NCI-H446 treated with DMSO at 0.1 percent for 48 hours (cell line): Measurements from ENCODE around the gene AQP11.
A peak's percentile ranks its signal among the peaks of the same experiment; 100 is the strongest.
"Not testable (repeated sequence)": the region's sequence is repeated elsewhere in the genome, so short reads cannot be mapped to it uniquely, and the experiment has no call there.

Source experiments
- DNase-seq: peaks from one replicate; lab custom pipeline; 2025; lab: John Stamatoyannopoulos, UW

Gene AQP11, protein sequence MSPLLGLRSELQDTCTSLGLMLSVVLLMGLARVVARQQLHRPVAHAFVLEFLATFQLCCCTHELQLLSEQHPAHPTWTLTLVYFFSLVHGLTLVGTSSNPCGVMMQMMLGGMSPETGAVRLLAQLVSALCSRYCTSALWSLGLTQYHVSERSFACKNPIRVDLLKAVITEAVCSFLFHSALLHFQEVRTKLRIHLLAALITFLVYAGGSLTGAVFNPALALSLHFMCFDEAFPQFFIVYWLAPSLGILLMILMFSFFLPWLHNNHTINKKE

GRCh38 chr11:77589521-77590193 lies at the start of gene AQP11:
Gene AQP11 (plus strand): TSS chr11:77589953. CDS start chr11:77589993, 40 bp downstream.
- peak; percentile 76 for DNase-seq

DNA sequence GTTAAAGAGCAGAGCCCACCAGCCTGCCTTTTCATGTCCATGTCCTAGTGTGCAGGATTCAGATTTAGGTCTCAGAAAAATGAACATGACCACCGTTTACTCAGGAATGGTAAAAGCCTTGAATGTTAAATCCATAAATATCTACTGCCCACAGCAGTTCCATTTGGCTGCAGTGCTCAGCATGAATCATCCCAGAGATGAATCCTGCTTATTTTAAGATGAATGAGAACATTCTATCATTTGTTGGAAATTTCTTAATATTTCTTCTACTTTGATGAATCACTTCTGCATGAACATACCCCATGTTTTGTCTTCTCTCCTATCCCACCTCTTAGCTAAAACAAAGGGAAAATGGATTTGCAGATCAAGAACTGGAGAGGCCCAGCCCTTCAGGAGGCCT lies 47.5 kb upstream of the AQP11 start:
- DNase-seq, result no peak

DNA sequence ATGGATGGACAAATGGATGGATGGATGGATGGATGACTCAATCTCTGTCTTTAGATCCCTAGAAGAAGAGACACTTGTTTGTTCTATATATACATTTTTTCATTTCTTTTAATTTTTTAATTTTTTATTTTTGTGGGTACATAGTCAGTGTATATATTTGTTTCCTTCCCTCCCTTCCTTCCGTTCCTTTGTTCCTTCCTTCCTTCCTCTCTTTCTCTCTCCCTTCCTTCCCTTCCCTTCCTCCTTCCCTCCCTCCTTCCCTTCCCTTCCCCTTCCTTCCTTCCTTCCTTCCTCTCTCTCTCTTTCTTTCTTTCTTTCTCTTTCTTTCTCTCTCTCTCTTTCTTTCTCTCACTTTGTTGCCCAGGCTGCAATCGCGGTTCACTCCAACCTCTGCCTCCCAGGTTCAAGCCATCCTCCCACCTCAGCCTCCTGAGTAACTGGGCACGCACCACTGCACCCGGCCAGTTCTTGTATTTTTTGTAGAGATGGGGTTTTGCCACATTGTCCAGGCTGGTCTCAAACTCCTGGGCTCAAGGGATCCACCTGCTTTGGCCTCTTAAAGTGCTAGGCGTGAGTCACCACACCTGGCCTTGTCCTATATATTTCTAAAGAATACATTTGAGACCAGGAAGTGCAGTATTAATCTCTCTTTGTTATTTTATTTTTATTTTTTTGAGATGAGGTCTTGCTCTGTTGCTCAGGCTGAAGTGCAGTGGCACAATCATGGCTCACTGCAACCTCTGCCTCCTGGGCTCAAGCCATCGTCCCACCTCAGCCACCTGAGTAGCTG lies 42.5 kb upstream of the AQP11 start:
- DNase-seq, result no peak

DNA sequence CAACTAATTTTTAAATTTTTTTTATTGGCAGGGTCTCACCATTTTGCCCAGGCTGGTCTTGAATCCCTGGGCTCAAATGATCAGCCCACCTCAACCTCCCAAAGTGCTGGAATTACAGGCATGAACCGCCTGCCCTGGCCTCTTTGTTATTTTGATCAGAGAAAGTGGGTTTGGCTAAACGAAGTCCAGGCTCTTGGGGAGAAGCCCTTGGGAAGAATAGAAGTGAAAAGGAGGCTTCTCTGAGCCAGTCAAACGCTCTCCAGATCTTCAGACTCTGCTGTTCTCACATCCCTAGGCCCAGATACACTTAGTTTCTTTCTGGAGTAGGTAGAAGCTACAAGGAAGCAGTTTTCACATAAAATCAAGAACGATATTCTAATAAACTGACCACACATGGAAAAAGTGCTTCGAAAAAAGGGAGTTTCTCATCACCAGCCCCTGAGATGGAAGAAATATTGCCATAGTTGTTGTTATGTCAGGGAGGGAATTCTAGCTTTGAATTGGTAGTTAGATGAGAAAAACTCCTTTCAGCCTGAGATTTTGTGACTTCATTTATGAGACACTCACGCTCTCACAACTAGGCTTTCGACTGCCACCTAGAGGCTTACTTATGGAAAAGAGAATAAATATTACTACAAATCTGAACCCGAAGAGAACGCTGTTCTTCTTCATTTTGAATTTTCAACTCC lies 41.7 kb upstream of the AQP11 start:
- peak; percentile 52 for DNase-seq

DNA sequence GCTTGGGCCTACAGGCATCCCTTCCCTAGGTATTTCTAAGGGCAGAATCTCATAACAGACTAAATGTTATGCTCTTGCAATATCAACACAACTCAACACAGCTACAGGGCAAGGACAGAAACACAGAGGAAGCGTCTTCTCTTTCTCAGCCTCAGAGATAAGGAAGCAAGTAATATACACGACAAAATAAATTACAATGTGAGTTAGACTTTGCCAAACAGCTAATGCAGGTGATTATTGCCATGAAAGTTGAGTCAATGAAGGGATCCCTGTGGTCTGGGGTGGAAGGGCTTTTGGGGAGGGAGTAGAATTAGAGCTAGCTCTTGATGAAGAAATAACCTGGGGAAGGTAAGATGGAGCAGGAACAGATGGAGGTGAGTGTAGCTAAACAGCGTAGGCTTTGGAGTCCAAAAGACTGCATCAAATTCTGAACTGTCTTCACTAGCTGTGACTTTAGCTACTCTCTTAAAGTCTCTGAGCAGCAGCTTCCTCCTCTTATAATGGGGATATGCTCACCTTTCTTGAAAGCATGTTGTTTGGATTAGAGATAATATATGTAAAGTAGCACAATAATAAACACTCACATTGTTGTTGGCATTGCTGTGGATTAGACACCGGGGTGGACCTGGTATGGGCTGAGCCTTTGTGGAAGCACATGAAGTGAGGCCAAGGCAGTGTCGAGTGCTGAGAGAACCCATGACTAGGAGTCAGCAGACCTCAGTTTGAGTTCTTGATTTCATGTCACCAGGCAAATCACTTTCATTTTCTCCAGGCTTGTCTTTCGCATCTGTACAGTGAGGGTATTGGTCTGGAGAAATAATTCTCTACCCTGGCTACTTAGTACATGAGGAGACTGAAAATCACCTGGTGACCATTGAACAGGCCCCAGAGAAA lies 41.0 kb upstream of the AQP11 start:
- DNase-seq, result no peak

- not testable (repeated sequence) for DNase-seq
These were observed 38.3 kb upstream of the AQP11 start for GRCh38 chr11:77551426-77551825.

GRCh38 chr11:77557553-77557952 lies 32.2 kb upstream of the AQP11 start:
- peak; percentile 1 for DNase-seq

DNA sequence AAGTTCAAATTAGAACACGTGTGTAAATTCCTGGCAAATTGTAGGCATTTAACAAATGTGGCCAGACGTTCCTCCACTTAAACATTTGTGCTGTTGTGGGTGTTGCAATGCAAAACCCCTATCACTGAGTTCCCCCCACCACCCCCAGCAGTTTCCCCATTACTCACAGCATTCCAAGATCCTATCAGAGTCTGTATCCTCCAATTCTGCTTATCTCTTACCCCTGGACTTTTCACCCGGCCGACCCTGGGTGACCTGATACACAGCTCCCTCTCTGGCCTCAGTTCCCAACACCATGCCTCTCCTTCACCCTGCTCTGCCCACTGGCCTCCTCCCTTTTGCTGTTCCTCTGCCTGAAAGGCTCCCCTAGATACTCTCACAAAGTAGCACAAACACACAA lies 31.4 kb upstream of the AQP11 start:
- no peak for DNase-seq

DNA sequence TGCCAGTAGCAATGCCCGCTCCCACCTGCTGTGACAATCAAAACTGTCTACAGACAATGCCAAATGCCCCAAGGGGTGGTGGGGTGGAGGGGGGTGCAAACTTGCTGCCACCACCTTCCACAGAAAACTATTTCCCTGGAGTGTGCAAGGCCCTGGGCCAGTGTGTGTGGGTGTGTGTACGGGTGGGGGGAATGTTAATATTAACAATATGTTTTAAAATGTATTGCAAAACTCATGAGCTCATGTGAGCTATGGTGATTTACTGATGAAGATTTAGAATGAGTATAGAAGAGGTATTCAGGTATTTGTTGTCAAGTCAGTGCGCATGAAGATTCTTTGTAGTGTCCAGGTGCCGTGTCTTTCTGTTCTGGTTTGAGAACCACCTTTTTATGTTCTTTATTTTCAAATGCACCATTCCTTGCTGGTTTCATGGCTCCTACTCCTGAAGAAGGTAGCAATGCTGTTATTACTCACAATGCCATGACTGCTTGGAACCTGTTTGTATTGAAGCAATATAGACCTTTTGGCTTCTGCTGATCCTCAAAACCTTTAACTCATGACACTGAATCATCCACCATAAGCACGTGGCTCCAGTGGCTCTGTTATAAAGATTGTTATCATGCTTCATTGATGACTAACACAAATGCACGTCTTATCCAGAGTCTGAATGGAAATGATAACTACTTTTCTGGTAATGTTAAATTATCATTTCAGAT lies 29.9 kb upstream of the AQP11 start:
- DNase-seq, result no peak

DNA sequence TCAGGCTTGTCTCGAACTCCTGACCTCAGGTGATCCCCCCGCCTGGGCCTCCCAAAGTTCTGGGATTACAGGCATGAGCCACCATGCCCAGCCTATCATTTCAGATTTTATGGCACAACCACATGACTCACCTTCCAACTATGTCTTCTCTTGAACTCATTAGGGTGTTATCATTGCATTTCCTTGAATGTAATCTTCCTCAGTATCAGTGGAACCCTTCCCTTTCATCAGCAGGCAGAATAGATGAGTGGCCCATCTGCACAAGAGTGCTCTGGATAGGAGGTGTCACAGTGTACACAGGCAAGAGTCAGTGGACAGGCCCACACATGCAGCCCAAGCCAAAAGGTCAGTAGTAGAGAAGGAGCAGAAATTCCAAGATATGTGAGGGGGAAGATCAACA lies 29.1 kb upstream of the AQP11 start:
- no peak for DNase-seq

DNA sequence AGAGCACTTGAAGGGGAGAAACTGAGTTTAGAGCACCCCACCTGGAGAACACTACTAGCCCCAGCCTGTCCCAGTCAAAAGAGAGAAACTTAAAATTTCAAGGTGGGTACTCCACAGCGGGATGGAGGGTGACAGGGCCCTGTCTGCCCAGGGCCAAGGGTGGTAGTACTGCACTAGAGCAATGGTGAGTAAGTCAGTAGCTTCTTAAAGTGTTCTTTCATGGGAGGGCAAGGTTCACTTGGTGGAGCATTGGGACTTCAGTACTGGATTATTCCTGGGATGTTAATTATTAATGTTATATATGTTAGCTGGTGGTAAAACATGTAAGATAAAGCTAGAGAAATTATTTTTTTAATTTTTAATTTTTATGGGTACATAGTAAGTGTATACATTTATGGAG lies 28.5 kb upstream of the AQP11 start:
- no peak for DNase-seq

DNA sequence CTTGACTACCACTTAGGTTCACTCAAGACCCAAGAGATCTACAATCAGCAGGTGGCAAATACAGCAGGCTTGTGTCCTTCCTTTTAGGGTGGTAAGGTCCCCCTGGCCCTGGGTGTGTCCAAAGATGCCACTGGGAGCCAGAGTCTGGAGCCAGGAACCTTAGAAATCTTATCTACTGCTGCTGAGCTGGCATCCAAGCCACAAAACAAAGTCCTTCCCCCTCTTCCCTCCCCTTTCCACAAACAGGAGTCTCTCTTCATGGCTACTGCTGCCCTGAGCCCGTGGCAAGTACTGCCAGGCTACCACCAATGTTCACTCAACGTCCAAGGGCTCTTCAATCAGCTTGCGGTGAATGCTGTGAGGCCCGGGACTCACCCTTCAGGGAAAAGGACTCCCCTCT lies 21.4 kb upstream of the AQP11 start:
- no peak for DNase-seq

DNA sequence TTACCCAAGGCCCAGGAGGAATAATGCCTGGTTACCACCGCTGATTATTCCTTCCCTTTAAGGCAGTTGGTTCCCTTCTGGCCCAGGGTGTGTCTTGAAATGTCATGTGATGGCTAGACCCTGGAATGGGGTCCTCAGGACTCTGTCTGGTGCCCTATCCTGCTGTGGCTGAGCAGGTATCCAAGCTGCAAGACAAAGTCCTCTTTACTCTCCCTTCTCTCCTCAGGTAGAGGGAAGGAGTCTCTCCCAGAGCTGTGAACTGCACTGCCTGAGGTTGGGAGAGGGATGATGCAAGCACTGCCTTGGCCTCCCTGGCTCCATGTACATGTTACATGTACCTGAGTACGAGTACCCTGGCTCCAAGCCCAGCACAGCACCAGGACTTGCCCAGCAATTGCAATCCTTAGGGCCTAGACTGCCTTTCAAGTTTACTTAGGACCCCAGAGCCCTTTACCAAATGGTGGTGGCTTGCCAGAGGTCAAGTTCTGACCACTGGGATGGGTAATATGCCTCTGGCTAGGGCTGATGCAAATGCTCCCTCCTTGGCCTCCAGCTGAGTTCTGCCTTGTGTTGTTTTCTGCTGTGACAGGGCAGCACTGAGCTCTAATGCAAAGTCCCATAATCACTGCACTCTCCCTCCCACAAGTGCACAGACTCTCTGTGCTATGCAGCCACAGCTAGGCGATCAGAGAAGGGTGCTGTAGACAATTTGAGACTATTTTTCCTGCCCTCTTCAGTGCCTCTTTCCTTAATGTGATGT lies 20.7 kb upstream of the AQP11 start:
- no peak for DNase-seq

- DNase-seq, result no peak
These were observed 20.1 kb upstream of the AQP11 start for GRCh38 chr11:77569676-77570070.

DNA sequence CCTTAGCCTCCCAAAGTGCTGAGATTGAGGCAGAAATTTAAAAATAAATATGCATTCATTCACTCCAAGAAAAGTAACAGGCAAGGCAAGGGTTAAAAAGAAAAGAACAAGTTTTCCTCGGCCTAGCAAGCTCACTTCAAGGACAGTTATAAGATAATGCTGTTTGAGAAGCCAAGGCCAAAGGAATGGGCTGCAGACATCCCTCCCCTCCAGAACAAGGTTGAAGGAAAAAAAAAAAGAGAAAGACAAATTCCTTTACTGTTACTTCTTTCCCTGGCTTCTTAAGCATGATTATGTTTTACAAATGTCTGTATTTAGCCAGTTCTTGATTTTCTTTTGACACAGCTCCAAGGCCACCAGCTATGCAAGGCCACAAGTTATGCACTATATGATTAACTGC lies 18.9 kb upstream of the AQP11 start:
- DNase-seq, result not testable (repeated sequence)

DNA sequence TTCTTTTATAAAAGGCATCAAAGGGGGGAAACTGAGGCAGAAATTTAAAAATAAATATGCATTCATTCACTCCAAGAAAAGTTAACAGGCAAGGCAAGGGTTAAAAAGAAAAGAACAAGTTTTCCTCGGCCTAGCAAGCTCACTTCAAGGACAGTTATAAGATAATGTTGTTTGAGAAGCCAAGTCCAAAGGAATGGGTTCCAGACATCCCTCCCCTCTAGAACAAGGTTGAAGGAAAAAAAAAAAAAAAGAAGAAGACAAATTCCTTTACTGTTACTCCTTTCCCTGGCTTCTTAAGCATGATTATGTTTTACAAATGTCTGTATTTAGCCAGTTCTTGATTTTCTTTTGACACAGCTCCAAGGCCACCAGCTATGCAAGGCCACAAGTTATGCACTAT lies 14.3 kb upstream of the AQP11 start:
- not testable (repeated sequence) for DNase-seq

GRCh38 chr11:77580712-77581337 lies 8.9 kb upstream of the AQP11 start:
- DNase-seq, result no peak

DNA sequence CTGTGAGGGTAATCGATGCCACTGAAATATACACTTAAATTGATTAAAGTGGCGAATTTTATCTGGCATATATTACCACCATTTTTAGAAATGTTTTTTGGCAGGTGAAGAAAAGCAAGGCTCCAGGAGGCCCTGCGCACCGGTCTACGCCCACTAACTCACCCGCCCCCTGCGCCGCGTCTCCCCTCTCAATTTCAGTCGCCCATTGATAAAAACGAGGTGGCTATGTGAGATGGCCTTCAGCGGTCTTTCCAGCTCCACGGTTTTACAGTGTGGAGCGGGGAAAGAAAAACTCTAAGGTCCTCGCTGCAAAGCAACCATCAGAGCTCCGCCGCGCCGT lies 602 bp upstream of the AQP11 start:
- no peak for DNase-seq

- no peak for DNase-seq
These were observed 535 bp downstream of the AQP11 start for GRCh38 chr11:77590194-77590782.
